A549 (cell line): Measurements from ENCODE around the gene CCDC57. TPM values are rescaled to one million over a fixed set of nuclear protein-coding genes. Genes with fewer than 3 reads are reported as not detected.
A peak's percentile ranks its signal among the peaks of the same experiment; 100 is the strongest.

Experiments
- ATAC-seq, 2 experiments: fragments of 200-7000 bp in 1 of 2; fragments of >200 bp in 1 of 2; cut with Nextera tagmentation in 1 of 2; cut with Tn5 transposase in 1 of 2; 3 replicates each; pipeline versions ENCODE4 v1.8.0 to v1.9.1; 2018 to 2020; ENCODE audit warnings: mild to moderate bottlenecking in 1 of 2, moderate library complexity in 1 of 2
- CTCF ChIA-PET: fragments of 300-600 bp; sonication (Branson Sonifier 250); formaldehyde crosslinking; extraction: SDS; loops from one replicate; lab custom pipeline; 2021; ENCODE audit warnings: antibody characterized with exemption, inconsistent platforms; lab: Yijun Ruan, JAX
- POLR2A ChIA-PET: fragments of 350-600 bp; formaldehyde crosslinking; extraction: SDS; loops from one replicate; lab custom pipeline; 2021; ENCODE audit warnings: antibody characterized with exemption, inconsistent platforms; lab: Yijun Ruan, JAX
- DNase-seq, 2 experiments: peaks; one replicate each; pipeline versions ENCODE4 v3.0.0 to v3.0.0-alpha.2; 2011 to 2016; ENCODE audit warnings: low read depth in 1 of 2, low spot score in 1 of 2
- FAIRE-seq: peaks from 2 replicates; lab custom pipeline; 2011; peaks lifted over from hg19 to GRCh38; lab: Jason Lieb, UNC
- H3K27ac ChIP-seq, 2 experiments: fragments of >200 bp; sonication (Bioruptor Twin); formaldehyde crosslinking; 3 replicates each; pipeline ENCODE4 v1.5.1; 2016 to 2017
- H3K4me1 ChIP-seq: fragments of >200 bp; sonication (Bioruptor Twin); formaldehyde crosslinking; 3 replicates; pipeline ENCODE4 v1.6.1; 2016
- H3K4me2 ChIP-seq: fragments of >200 bp; sonication (Bioruptor Twin); formaldehyde crosslinking; 3 replicates; pipeline ENCODE4 v1.6.1; 2016
- H3K4me3 ChIP-seq: fragments of >200 bp; sonication (Bioruptor Twin); formaldehyde crosslinking; 3 replicates; pipeline ENCODE4 v1.5.1; 2016
- H3K9me3 ChIP-seq: fragments of >200 bp; sonication (Bioruptor Twin); formaldehyde crosslinking; 3 replicates; pipeline ENCODE4 v1.6.1; 2016
- BCL3 ChIP-seq: fragments of >200 bp; sonication (Bioruptor Twin); formaldehyde crosslinking; IDR thresholded peaks from 3 replicates; pipeline ENCODE4 v1.6.1; 2016
- CEBPB ChIP-seq, 2 experiments: fragments of >200 bp in 1 of 2; sonication (Bioruptor Twin) in 1 of 2; formaldehyde crosslinking in 1 of 2; IDR thresholded peaks; 2 replicates each; pipeline ENCODE4 v1.6.1; 2012 to 2016
- CTCF ChIP-seq: fragments of >200 bp; sonication (Bioruptor Twin); formaldehyde crosslinking; IDR thresholded peaks from 3 replicates; pipeline ENCODE4 v1.5.1; 2016
- EHMT2 ChIP-seq: fragments of 200-600 bp; sonication (generic); IDR thresholded peaks from 2 replicates; pipeline ENCODE4 v1.6.1; 2016; ENCODE audit warnings: antibody characterized with exemption, low read depth, mild to moderate bottlenecking, moderate library complexity
- ELK1 ChIP-seq: fragments of 150-350 bp; IDR thresholded peaks from 2 replicates; pipeline ENCODE4 v1.6.1; 2014; ENCODE audit warnings: low read depth, mild to moderate bottlenecking, low read length
- FOSL2 ChIP-seq, 2 experiments: fragments of 450-650 bp in 1 of 2; fragments of >200 bp in 1 of 2; sonication (Bioruptor Twin) in 1 of 2; formaldehyde crosslinking; IDR thresholded peaks; 2 replicates each; pipeline versions ENCODE4 v1.5.0 to v1.6.1; 2016 to 2020; ENCODE audit warnings: mild to moderate bottlenecking in 1 of 2, moderate library complexity in 1 of 2
- HDAC2 ChIP-seq: fragments of 200-600 bp; sonication (generic); IDR thresholded peaks from 2 replicates; pipeline ENCODE4 v1.6.1; 2016
- HOXA7 ChIP-seq: fragments of 250-450 bp; sonication (Bioruptor Pico); IDR thresholded peaks from 2 replicates; pipeline ENCODE4 v1.5.0; 2020; ENCODE audit warnings: mild to moderate bottlenecking, moderate library complexity
- HOXB5 ChIP-seq: fragments of 250-450 bp; sonication (Bioruptor Pico); IDR thresholded peaks from 2 replicates; pipeline ENCODE4 v1.5.0; 2020; ENCODE audit warnings: mild to moderate bottlenecking, moderate library complexity
- KDM1A ChIP-seq: fragments of 200-600 bp; sonication (generic); IDR thresholded peaks from 2 replicates; pipeline ENCODE4 v1.6.1; 2016; ENCODE audit warnings: low read depth, mild to moderate bottlenecking
- MYC ChIP-seq: IDR thresholded peaks from 2 replicates; pipeline ENCODE4 v1.6.1; 2012; ENCODE audit warnings: mild to moderate bottlenecking, inconsistent platforms, low read length, improper control_type of control experiment, borderline replicate concordance
- NR3C1 ChIP-seq: fragments of >200 bp; sonication (Bioruptor Twin); formaldehyde crosslinking; IDR thresholded peaks from 3 replicates; pipeline ENCODE4 v1.6.1; 2017
- RARB ChIP-seq: fragments of 250-450 bp; sonication (Bioruptor Pico); IDR thresholded peaks from 2 replicates; pipeline ENCODE4 v1.8.0; 2021; ENCODE audit warnings: mild to moderate bottlenecking, moderate library complexity
- RCOR1 ChIP-seq: fragments of 150-350 bp; IDR thresholded peaks from 2 replicates; pipeline ENCODE4 v1.6.1; 2014; ENCODE audit warnings: antibody characterized with exemption, low read length, low read depth
- SREBF2 ChIP-seq: fragments of 450-650 bp; IDR thresholded peaks from 2 replicates; pipeline ENCODE4 v1.6.1; 2014; ENCODE audit warnings: mild to moderate bottlenecking, moderate library complexity
- TFCP2L1 ChIP-seq: fragments of 250-450 bp; sonication (Bioruptor Pico); IDR thresholded peaks from 2 replicates; pipeline ENCODE4 v1.5.0; 2021; ENCODE audit warnings: mild to moderate bottlenecking
- TP53 ChIP-seq: fragments of 250-450 bp; sonication (Bioruptor Pico); IDR thresholded peaks from 2 replicates; pipeline ENCODE4 v1.5.0; 2021; ENCODE audit warnings: mild to moderate bottlenecking, moderate library complexity
- ZNF302 ChIP-seq: fragments of 250-450 bp; sonication (Bioruptor Pico); IDR thresholded peaks from 2 replicates; pipeline ENCODE4 v1.9.0; 2021; ENCODE audit warnings: inconsistent platforms, mild to moderate bottlenecking, moderate library complexity
- whole genome bisulfite sequencing: methylation state at CpG from one replicate; pipeline ENCODE4 v1.1.6; 2017; ENCODE audit errors: missing lambda C conversion rate; 5-methylcytosine and 5-hydroxymethylcytosine counted together
- polyA plus RNA-seq, 4 experiments: library from polyadenylated mRNA; depleted of rRNA in 3 of 4; stranded (reverse); fragments of >200 nt; fragmentation: RNase III in 1 of 4; extraction: RNeasy Plus Mini Kit Qiagen cat#74134 plus additional on column Dnase treatment in 1 of 4; gene quantifications; 2 replicates in 3 of 4; 3 replicates in 1 of 4; pipeline ENCODE4 v1.2.3, GENCODE V29; 2011 to 2017

The CCDC57 gene
- polyA plus RNA-seq, 2 of the 4 experiments (the other 2 are of a cell fraction) = 18.2 to 18.5 TPM

GRCh38 chr17:82228842-82229697 is 16.4 kb upstream of the CCDC57 start, which contains the start of gene SLC16A3 (continued):
- no peak for TF ChIP-seq ELK1
- TF ChIP-seq CEBPB (IDR thresholded peaks at IDR 0.05) = no peak
- no peak for TF ChIP-seq FOSL2 (IDR thresholded peaks at IDR 0.05)
- peak; percentile 19; the same call in 1 of the 2 replicates for TF ChIP-seq FOSL2 (CRISPR knock-in tag; IDR thresholded peaks at IDR 0.05)

GRCh38 chr17:82228278-82228841 is 15.7 kb upstream of the CCDC57 start:
- DNase-seq = no peak
- Histone ChIP-seq H3K4me3 (peak overlapping the region; percentile 65), H3K4me1 (peaks cover 28% of the 10 kb centered on the region), H3K9me3 (no peaks in the 10 kb centered on the region), H3K4me2 (peak overlapping the region; percentile 96), H3K27ac (peak overlapping the region; percentile 95 to 99)
- ATAC-seq = no peak
- 88% methylated on average over 55 of the region's 63 CpGs for WGBS
- ChIA-PET CTCF (interaction anchor here (1.0 to 3.4 kb wide), 6 partner anchors 9 to 23 kb away, joined by 3 to 24 read pairs (median 4); no protein-coding TSS in a partner anchor), POLR2A (interaction anchor here (1.1 to 1.6 kb wide), 4 partner anchors 9 to 22 kb away, joined by 3 to 8 read pairs (median 4); no protein-coding TSS in a partner anchor)
- TF ChIP-seq TP53 (CRISPR knock-in tag) (no peak), ZNF302 (CRISPR knock-in tag) (no peak), RCOR1 (no peak), CTCF (no peak), HOXB5 (CRISPR knock-in tag) (no peak), KDM1A (no peak), HOXA7 (CRISPR knock-in tag) (no peak), HDAC2 (no peak), EHMT2 (no peak), RARB (CRISPR knock-in tag) (no peak), BCL3 (no peak)
- FAIRE-seq = no peak

GRCh38 chr17:82227629-82228277 is 15.1 kb upstream of the CCDC57 start:
- CTCF ChIA-PET = interaction anchor here (1.0 to 2.1 kb wide), 3 partner anchors 8 to 197 kb away, joined by 3 to 23 read pairs (median 4); no protein-coding TSS in a partner anchor
- WGBS = 89% methylated on average over 14 of the region's 18 CpGs
- TF ChIP-seq TFCP2L1 (CRISPR knock-in tag) = no peak
- no peak for TF ChIP-seq SREBF2
- TF ChIP-seq NR3C1 = no peak
- no peak for TF ChIP-seq MYC
- no peak for TF ChIP-seq ZNF302 (CRISPR knock-in tag)
- no peak for DNase-seq
- POLR2A ChIA-PET = no interaction called here
- no peak for FAIRE-seq
- peaks cover 22% of the 10 kb centered on the region for H3K4me1 ChIP-seq
- peak overlapping the region in 1 of 2 experiments; percentile 95; a peak in 3 of 6 replicates for H3K27ac ChIP-seq
- H3K4me3 ChIP-seq = no peak overlapping the region
- no peak overlapping the region for H3K4me2 ChIP-seq
- no peaks in the 10 kb centered on the region for H3K9me3 ChIP-seq
- ATAC-seq = no peak
